RCC 7860 (cell line): ENCODE results near the gene KCNG2.

Source experiments
- DNase-seq: peaks from one replicate; pipeline ENCODE4 v3.0.0-alpha.2; 2015; ENCODE audit warnings: low spot score
- FAIRE-seq: peaks from 2 replicates; lab custom pipeline; 2012; peaks lifted over from hg19 to GRCh38; lab: Jason Lieb, UNC

Gene KCNG2

DNA sequence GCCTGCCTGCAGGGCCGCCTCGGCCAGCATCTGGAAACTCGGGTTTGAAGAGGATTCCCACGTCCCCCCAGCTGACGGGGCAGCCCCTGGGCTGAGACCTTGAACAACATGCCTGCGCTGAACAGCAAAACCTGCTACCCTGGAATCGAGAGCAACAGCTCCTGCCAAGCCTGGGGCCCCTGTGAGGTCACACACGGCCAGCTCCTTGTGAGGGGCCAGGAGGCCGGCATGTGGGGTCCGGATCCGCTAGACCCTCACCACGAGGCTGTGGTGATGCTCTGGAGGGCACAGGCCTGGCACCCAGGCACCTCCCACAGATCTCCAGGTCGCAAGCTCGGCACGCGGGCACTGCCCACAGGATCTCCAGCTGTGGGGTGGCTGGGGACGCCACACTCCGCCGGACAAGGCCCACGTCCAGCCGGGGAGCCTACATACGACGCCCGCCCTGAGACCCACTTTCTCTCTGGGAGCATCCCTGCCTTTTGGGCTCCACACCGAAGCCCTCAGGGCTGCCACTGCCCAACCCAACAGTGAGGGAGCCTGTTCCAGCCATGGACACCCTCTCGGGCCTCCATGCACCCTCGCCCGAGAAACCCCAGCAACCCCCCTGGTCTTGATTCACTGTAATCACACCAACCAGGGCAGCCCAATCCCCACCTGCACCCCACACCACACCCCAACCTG, 119.6 kb downstream of the KCNG2 start:
- DNase-seq (no peak), FAIRE-seq (no peak)

DNA sequence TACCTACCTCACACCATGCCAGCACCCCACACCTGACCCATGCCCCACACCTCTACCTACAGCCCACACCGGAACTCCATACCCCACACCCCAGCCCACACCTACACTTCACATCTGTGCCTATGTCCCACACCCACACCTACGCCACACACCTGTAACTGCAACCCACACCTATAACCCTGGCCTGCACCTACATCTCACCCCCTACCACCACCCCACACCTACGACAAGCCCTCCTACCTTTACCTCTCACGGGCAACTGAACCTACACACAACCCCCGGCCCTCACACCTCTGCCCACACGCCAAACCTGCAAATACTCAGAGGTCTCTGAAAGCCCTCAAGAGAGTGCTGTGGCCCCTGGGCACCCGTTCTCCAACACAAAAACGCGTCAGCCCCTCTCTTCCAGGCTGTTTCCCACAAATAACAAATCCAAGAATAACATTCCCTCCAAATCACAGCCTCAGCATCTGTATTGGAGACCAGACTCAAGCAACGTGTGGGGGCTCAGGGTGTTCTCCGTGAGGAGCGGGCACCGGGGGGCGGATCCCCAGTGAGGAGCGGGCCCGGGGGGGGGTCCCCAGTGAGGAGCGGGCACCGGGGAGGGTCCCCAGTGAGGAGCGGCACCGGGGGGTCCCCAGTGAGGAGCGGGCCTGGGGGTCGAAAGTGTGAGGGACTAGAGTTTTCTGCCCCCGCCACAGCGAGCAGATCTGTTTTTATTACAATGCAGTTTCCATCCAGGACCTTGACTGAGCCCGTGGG, 120.3 kb downstream of the KCNG2 start:
- FAIRE-seq (no peak), DNase-seq (no peak)

DNA sequence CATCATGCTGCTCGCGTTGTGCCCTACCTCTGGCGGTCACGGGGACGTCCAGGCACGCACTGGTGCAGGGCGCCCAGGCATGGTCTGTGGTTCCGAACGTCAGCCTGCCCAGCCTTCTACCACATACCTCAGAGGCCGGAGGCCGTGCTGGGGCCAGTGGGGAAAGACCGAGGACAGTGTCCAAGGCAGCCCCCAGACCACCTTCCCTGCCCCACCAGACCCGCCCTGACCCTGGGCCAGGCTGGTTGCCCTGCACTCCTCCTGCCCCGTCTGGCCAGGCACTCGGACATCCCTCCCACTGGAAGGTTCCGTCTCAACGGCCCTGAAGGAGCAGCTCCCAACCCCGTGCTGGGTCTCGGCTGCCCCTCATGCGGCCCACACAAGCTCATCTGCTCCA, 120.9 kb downstream of the KCNG2 start:
- FAIRE-seq (no peak), DNase-seq (no peak)

DNA sequence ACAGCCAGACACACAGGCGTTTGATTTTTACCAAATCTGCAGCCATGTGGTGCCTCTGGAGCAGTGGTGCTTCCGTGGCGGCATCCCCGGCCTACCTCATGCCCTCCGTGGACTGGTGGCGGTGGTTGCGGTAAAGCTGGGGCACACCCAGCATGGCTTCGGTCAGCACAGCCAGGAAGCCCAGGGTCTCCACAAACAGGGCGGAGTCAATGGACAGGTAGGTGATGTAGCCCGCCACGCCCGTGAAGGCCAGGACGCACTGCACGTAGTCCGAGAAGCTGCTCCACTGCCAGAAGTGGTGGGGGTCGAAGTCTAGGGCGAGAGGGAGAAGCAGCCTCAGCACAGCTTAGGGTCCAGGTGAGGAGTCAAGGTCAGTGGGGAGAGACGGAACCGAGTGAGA, 121.4 kb downstream of the KCNG2 start:
- DNase-seq (no peak), FAIRE-seq (no peak)

DNA sequence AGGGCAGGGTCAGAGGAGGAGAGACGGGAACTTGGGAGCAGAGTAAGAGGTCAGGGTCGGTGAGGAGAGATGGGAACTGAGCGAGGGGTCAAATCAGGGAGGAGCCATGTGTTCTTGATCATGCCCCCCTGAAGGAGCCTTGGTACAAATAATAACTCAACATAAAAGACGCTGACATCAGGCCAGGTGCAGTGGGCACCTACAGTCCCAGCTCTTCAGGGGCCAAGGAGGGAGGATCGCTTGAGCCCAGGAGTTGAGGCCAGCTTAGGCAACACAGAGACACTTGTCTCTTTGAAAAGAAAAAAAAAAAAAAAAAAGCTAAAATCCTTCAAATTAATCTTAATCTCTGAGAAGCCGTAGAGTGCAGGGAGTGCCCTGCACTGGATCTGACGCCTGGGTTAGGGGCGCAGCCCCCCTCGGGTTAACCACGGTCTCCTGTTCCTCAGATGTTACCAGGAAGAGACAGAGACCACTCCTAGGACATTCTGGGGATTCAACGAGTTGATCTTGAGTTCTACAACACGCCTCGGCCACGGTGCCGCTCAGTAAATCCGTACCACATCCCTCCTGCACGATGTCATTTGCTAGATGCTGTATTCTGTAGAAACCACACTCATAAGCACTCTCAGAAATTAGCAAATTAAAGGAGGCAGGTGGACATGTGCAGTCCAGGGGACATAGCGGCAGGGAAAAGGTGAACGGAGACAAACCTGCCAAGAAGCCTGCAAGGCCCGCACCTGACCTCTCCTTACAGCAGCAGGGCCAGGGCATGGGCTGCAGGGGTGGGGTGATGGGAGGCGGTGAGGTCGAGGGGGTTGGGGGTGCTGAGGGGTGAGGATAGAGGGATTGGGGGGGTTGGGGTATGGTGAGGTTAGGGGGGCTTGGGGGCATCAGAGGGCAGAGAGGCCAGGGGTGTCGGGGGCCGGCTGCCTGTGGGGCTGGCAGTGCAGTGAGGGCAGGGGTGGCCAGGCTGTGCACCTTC, 124.5 kb downstream of the KCNG2 start:
- FAIRE-seq, result no peak
- no peak for DNase-seq

DNA sequence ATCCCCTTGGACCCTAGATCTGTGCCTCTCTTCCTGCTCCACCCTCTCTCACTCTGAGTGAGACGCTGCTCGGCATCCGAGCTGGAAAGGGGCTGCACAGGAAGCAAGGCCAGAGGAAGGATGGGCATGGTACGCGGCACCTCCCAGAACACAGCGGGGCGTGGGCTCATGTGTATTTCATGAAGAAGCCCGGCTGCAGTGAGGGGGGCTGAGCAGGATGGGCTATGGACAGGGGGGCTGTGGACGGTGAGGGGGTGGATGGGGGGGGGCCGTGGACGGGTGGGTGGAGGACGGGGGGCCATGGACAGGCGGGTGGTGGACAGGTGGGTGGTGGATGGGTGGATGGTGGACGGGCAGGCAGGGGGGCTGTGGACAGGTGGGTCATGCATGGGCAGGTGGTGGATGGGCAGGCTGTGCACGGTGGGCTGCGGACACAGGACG, 125.3 kb downstream of the KCNG2 start:
- no peak for DNase-seq
- FAIRE-seq, result no peak

DNA sequence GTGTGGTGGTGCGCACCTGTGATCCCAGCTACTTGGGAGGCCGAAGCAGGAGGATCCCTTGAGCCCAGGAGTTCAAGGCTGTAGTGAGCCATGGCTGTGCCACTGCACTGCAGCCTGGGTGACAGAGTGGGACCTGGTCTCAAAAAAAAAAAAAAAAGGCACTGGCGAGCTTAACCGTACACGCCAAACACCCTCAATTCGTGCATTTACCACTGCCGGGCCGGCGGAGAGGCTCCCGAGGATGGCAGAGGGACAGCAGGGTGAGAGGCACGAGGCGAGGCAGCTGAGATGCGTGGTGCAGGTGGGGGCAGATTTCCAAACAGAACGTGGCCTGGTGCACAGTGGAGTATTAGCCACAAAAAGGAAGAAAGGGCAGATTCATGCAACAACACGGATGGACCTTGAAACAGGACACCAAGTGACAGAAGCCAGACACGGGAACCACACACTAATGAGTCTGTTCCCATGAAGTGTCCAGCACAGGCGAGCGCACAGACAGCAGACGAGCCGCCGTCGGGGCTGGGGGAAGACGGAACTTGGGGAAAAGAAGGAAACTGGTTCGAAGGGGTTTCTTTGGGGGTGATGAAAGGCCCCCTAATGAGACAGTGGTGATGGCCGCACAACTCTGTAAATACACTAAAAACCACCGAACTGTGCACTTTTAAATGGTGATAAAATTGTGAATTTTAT, 126.3 kb downstream of the KCNG2 start:
- DNase-seq, result no peak
- FAIRE-seq, result no peak

DNA sequence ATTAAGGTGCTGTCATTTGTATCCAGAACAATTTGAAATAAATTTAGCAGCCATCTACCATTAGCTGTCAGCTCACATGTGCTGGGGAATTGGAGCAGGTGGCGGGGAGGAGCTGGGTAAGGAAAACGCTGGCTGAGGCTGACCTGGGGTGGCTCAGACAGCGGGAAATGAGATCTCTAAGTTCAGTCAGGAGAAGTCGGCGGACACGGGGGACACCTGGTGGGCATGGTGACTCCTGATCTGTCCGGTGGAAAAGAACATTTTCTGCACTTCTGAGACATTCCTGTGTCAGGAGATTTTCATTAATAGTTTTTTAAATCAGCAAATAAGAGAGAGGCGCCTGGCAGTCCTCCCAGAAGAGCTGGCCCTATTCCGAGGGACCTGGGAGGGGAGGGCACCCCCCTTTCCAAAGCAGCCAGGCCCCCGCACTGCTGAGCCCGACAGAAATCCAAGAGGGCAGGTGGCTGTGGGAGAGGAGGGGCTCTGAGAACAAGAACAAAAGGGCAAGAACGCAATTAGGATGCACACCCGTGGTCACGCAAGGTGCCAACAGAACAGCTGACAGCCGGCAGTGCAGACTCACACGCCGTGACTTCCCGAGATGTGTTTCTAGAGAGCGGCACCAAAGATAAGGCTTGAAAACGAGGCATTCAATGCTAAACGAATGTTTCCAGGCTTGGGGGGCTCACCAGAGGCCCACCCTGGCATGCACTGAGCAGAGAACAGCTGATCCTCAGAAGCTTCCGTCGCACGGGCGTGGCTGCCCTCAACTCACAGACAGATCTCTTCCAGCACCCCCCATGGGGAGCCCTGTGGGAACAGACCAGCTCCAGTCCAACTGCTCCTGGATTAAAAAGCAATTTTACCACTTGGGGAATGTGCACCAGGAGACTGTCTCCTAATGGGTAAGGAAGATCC, 127.3 kb downstream of the KCNG2 start:
- no peak for DNase-seq
- FAIRE-seq, result no peak

DNA sequence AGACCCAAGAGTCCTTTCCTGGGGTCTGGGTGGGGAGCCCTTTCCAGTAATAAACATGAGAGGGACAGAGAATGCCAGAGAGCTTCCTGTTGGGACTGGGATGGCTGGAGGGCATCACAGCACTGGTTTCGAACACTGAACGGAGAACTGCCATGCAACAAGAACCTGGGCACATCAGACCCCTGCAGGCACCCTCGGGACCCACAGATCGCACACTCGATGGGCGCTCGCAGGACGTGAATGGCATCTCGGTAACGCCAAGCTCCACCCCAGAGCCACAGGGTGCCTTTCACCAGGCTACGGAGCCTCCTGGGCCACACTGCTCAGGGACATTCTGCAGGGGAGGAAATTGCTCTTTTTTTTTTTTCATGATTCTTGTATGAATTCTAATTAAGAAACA, 128.6 kb downstream of the KCNG2 start:
- no peak for DNase-seq
- FAIRE-seq, result no peak

DNA sequence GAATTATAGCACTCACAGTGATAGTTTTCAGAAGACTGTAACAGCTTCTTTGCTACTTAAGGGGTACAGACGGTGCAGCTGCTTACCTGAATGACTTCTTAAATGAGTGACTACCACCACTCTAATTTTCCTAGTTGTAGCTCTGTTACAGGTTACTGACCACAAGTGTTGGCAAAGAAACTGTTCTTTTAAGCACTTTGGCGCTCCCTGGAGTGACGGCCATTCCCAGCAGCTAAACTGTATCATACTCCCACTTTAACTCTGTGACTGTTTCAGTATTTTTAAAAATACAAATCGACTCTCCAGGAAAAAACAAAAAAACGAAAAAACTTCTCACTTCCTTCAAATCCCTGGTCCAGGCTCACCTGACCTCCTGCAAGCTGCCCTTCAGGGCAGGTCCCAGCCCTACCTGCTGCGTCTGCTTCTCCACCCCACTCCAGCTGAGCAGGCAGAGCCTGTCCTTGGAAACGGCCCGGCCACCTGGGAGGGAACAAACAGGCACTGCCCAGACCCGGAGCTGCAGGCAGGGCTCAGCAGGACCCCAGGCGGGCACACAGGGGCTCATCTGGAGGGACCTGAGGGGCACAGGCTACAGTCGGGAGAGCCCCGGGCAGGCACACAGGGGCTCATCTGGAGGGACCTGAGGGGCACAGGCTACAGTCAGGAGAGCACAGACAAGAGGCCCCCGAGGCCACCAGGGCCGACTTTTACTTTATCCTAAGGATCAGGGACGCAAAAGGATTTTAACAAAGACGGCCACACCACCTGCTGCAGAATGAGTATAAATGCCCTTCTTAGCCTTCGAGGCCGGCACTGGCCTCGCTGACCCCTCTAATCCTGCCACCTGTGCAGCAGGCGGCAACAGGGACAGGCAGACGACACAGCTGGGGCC, 129.2 kb downstream of the KCNG2 start:
- no peak for FAIRE-seq
- no peak for DNase-seq

DNA sequence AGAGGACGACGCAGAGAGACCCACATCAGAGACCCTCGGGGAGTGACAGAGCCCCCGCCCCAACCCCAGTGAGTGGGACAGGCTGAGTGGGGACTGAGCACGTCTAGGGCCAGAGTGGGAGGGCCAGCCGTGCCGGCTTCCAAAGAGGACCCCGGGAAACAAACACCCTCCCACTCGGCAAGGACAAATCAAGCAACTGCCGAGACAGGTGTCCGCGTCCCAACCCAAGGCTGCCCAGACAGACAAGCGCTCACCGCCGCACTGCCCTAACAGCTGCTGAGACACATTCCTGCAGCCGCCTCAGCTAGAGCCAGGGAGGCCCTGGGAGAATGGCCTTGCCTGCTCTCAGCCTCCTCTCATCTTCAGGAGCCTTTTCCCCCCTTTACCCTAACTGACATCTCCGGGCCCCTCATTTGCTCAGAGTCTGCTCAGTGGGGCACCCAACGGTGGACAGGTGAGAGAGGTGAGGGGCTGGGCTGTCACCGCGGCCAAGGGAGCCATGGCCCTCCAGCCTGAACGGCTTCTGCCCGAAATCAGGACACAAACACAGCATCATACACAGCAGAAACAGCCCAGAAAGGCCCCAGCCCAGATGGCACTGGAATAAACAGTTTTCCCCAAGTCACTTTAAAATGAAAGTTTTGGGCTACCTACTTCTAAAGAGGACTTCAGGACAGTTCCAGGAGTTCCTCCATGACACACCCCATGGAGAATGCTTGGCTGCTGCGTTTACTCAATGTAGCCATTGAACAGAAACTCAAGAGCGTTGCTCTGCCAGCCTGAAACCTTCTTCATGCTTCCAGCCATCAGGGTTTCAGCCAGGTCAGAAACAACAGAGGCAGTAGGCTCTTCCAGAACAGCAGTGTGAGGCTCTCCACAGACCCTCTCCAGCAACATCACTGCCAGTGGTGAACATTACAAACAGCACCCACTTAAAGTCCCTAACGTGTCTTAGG, 130.1 kb downstream of the KCNG2 start:
- no peak for DNase-seq
- FAIRE-seq, result no peak

DNA sequence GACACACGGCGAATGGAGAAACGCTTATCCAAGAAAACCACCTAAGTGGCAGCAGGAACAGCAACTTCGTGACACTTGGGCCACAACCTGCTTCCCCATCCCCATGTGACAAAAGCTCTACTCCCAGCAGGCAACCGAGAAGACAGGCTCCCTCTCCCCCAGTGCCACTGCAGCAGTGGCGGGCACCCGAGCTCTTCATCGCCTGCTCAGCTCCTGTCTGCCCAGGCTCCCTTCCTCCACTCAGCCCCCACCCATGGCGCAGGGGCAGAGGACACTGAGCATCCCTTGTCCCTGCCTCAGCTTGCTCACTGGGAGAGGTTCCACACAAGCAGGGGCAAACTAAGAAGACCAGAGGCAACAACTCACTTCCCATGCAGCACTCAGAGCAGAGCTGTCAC, 130.8 kb downstream of the KCNG2 start:
- FAIRE-seq, result no peak

DNA sequence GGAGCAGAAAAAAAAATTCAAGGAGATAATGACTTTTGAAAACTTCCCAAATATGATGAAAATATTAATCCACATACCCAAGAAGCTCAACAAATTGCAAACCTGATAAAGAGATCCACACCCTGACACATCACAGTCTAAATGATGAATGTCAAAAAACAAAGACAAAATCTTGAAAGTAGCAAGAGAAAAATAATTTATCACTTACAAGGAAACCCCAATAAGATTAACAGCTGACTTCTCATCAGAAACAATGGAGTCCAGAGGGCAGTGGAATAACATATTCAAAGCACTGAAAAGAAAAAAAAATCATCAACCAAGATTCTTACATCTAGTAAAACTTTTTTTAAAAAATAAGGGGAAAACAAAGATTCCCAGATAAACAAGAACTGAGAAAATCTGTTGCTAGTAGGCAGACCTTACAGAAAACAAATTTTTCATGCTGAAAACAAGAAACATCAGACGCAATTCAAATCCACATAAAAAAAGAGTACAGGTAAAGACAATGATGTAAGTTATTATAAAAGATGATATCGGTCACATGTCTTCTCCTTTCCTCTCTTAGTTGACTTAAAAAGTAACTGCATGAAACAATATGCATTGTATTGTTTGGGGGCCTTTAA, 132.4 kb downstream of the KCNG2 start:
- FAIRE-seq (no peak), DNase-seq (peak; percentile 38)

More for the DNA sequence above, 130.8 kb downstream of the KCNG2 start:
- DNase-seq, result no peak

DNA sequence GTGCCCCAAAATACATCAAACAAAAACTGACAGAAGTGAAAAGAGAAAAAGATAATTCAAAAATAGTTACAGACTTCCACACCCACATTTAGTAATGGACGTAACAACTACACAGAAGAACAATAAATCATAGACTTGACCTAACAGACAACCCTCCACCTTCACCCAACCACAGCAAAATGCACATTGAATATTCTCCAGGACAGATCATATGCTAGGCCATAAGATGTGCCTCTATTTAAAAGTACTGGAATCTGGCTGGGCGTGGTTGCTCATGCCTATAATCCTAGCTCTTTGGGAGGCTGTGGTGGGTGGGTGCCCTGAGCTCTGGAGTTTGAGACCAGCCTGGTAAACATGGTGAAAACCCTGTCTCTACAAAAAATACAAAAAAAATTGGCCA, 133.7 kb downstream of the KCNG2 start:
- DNase-seq (no peak), FAIRE-seq (no peak)

DNA sequence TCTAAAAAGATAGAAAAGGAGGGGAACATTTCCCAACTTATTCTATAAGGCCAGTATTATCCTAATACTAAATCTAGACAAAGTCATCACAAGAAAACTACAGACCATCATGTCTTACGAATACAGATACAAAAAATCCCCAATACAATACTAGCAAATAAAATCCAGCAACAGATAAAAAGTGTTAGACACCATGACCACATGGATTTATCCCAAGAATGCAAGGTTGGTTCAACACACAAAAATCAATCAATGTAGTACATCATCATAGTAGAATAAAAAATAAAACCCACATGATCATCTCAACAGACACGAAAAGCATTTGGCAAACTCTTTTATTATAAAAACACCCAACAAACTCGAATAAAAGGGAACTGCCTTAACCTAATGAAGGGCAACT, 135.2 kb downstream of the KCNG2 start:
- FAIRE-seq (no peak), DNase-seq (no peak)

DNA sequence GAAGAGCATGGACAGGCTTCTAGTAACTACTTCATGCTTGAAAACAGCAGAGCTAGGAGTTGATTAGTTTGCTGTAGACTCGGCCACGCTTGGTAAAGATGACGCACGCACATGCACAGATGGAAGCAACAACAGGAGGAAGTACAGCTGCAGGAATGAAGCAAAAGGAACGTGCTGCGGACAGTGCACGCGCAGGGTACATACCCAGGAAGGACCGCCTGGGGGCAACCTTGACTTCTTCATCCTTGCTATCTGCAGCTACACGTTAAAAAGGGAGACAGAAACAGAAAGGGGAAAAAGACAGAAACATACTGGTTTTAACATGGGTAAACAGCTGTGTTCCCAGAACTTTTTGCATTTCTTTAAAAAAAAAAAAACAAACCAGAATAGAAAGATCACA, 136.0 kb downstream of the KCNG2 start:
- FAIRE-seq (no peak), DNase-seq (no peak)
